HG03108 (cell line): ENCODE data around the gene ESRP2.

Source experiments
- ATAC-seq: cut with Tn5 transposase; IDR thresholded peaks from one replicate; pipeline ENCODE4 v1.9.1; 2021; ENCODE audit warnings: moderate library complexity; ENCODE audit not compliant: unreplicated experiment

ESRP2 gene

GRCh38 chr16:68227183-68227793 lies 8.6 kb downstream of the ESRP2 start:
- ATAC-seq = no peak

- no peak for ATAC-seq
Observed at GRCh38 chr16:68226116-68226515, 9.8 kb downstream of the ESRP2 start.

GRCh38 chr16:68223072-68223471 lies 12.9 kb downstream of the ESRP2 start:
- ATAC-seq = no peak

GRCh38 chr16:68219725-68220351 lies 16.1 kb downstream of the ESRP2 start:
- ATAC-seq = no peak

- no peak for ATAC-seq
Observed at GRCh38 chr16:68217506-68217905, 18.4 kb downstream of the ESRP2 start.

- no peak for ATAC-seq
Observed at GRCh38 chr16:68216240-68216639, 19.7 kb downstream of the ESRP2 start.

- no peak for ATAC-seq
Observed at GRCh38 chr16:68215302-68215701, 20.6 kb downstream of the ESRP2 start.

GRCh38 chr16:68214726-68215125 lies 21.2 kb downstream of the ESRP2 start:
- ATAC-seq = no peak

GRCh38 chr16:68206245-68206644 lies 29.7 kb downstream of the ESRP2 start:
- no peak for ATAC-seq

- no peak for ATAC-seq
Observed at GRCh38 chr16:68202091-68202519, 33.8 kb downstream of the ESRP2 start.

GRCh38 chr16:68200088-68200783 lies 35.7 kb downstream of the ESRP2 start:
- no peak for ATAC-seq

GRCh38 chr16:68197250-68197649 lies 38.7 kb downstream of the ESRP2 start:
- ATAC-seq = no peak

- no peak for ATAC-seq
Observed at GRCh38 chr16:68194251-68194650, 41.7 kb downstream of the ESRP2 start.

GRCh38 chr16:68190736-68191510 lies 45.0 kb downstream of the ESRP2 start:
- no peak for ATAC-seq

- ATAC-seq = no peak
Observed at GRCh38 chr16:68190081-68190480, 45.8 kb downstream of the ESRP2 start.

- ATAC-seq = no peak
Observed at GRCh38 chr16:68188170-68188569, 47.8 kb downstream of the ESRP2 start.

GRCh38 chr16:68187505-68187904 lies 48.4 kb downstream of the ESRP2 start:
- ATAC-seq = no peak

- ATAC-seq = no peak
Observed at GRCh38 chr16:68186877-68187276, 49.0 kb downstream of the ESRP2 start.

- no peak for ATAC-seq
Observed at GRCh38 chr16:68183046-68183445, 52.9 kb downstream of the ESRP2 start.

GRCh38 chr16:68179855-68180254 lies 56.1 kb downstream of the ESRP2 start:
- no peak for ATAC-seq

- ATAC-seq = no peak
Observed at GRCh38 chr16:68179196-68179795, 56.6 kb downstream of the ESRP2 start.
